IMR-90 (cell line): ENCODE measurements around the gene FCHO1. TPM values are rescaled to one million over a fixed set of nuclear protein-coding genes. Genes with fewer than 3 reads are reported as not detected.

Experiments used
- ATAC-seq: fragments of 200-7000 bp; cut with Tn5 transposase; 2 replicates; pipeline ENCODE4 v1.9.1; 2020; ENCODE audit warnings: low read depth, mild to moderate bottlenecking, moderate library complexity
- BruUV-seq: library from RNA; stranded (reverse); fragments of 400-500 nt; replicated peaks from 2 replicates; lab custom pipeline; 2021; lab: Mats Ljungman, UMichigan
- CTCF ChIA-PET: fragments of 300-600 bp; formaldehyde crosslinking; extraction: SDS; loops from one replicate; lab custom pipeline; 2021; ENCODE audit warnings: antibody characterized with exemption; lab: Yijun Ruan, JAX
- POLR2A ChIA-PET: fragments of 300-600 bp; sonication (Branson Sonifier 250); formaldehyde crosslinking; loops from one replicate; lab custom pipeline; 2022; ENCODE audit warnings: antibody characterized with exemption; ENCODE audit not compliant: unreplicated experiment; lab: Charles Lee
- DNase-seq: peaks from one replicate; pipeline ENCODE4 v3.0.0; 2013
- H2AFZ ChIP-seq: replicated peaks from 2 replicates; pipeline ENCODE3; 2013; ENCODE audit warnings: low read length, mild to moderate bottlenecking; ENCODE audit not compliant: poor library complexity
- H2AK5ac ChIP-seq: 2 replicates; pipeline ENCODE4 v1.6.1; 2013; ENCODE audit warnings: low read depth, low read length, inconsistent platforms
- H2AK9ac ChIP-seq: replicated peaks from 2 replicates; pipeline ENCODE3; 2013; ENCODE audit warnings: mild to moderate bottlenecking, low read depth, low read length, moderate library complexity; ENCODE audit not compliant: poor library complexity
- H2BK120ac ChIP-seq: 2 replicates; pipeline ENCODE4 v1.6.1; 2013; ENCODE audit warnings: low read depth, low read length, inconsistent platforms
- H2BK15ac ChIP-seq: 3 replicates; pipeline ENCODE4 v1.6.1; 2013; ENCODE audit warnings: low read depth, low read length, inconsistent platforms
- H2BK20ac ChIP-seq: 2 replicates; pipeline ENCODE4 v1.6.1; 2013; ENCODE audit warnings: low read depth, mild to moderate bottlenecking, inconsistent platforms, low read length, moderate library complexity
- H2BK5ac ChIP-seq: 2 replicates; pipeline ENCODE4 v1.6.1; 2013; ENCODE audit warnings: mild to moderate bottlenecking, low read depth, low read length, inconsistent platforms; ENCODE audit not compliant: poor library complexity, severe bottlenecking
- H3K14ac ChIP-seq: replicated peaks from 2 replicates; pipeline ENCODE4 v1.6.1; 2013; ENCODE audit warnings: low read depth, low read length, inconsistent platforms
- H3K18ac ChIP-seq: 2 replicates; pipeline ENCODE4 v1.6.1; 2013; ENCODE audit warnings: low read depth, low read length, control low read depth
- H3K23ac ChIP-seq: 2 replicates; pipeline ENCODE4 v1.6.1; 2013; ENCODE audit warnings: low read depth, low read length, inconsistent platforms
- H3K27ac ChIP-seq: 2 replicates; pipeline ENCODE4 v1.5.1; 2013; ENCODE audit warnings: mild to moderate bottlenecking, control low read depth, low read length; ENCODE audit not compliant: insufficient read depth
- H3K27me3 ChIP-seq: 2 replicates; pipeline ENCODE4 v1.6.1; 2013; ENCODE audit warnings: low read length; ENCODE audit not compliant: control insufficient read depth, insufficient read depth
- H3K36me3 ChIP-seq: 2 replicates; pipeline ENCODE4 v1.6.1; 2013; ENCODE audit warnings: low read length, mixed read lengths; ENCODE audit not compliant: control insufficient read depth, insufficient read depth
- H3K4ac ChIP-seq: 2 replicates; pipeline ENCODE4 v1.6.1; 2013; ENCODE audit warnings: low read depth, low read length, inconsistent platforms
- H3K4me1 ChIP-seq: 2 replicates; pipeline ENCODE4 v1.6.1; 2013; ENCODE audit warnings: low read length, mixed read lengths; ENCODE audit not compliant: control insufficient read depth, insufficient read depth
- H3K4me2 ChIP-seq: 2 replicates; pipeline ENCODE4 v1.6.1; 2013; ENCODE audit warnings: low read depth, mild to moderate bottlenecking, control low read depth, low read length, moderate library complexity
- H3K4me3 ChIP-seq: 2 replicates; pipeline ENCODE4 v1.5.1; 2013; ENCODE audit warnings: low read depth, mild to moderate bottlenecking, control low read depth, low read length, moderate library complexity; ENCODE audit not compliant: insufficient read depth
- H3K56ac ChIP-seq: 2 replicates; pipeline ENCODE4 v1.6.1; 2013; ENCODE audit warnings: low read length, inconsistent platforms; ENCODE audit not compliant: insufficient read depth; ENCODE audit errors: extremely low read depth
- H3K79me1 ChIP-seq, 2 experiments: 2 replicates each; pipeline ENCODE4 v1.6.1; 2013; ENCODE audit warnings: low read length in 2 of 2, inconsistent platforms in 1 of 2, low read depth in 1 of 2
- H3K9ac ChIP-seq: 2 replicates; pipeline ENCODE4 v1.6.1; 2013; ENCODE audit warnings: low read depth, low read length, control low read depth
- H3K9me1 ChIP-seq: 2 replicates; pipeline ENCODE4 v1.6.1; 2013; ENCODE audit warnings: low read length, inconsistent platforms; ENCODE audit not compliant: insufficient read depth
- H3K9me3 ChIP-seq: 2 replicates; pipeline ENCODE4 v1.6.1; 2013; ENCODE audit warnings: low read length; ENCODE audit not compliant: control insufficient read depth, insufficient read depth
- H4K20me1 ChIP-seq: 2 replicates; pipeline ENCODE4 v1.6.1; 2013; ENCODE audit warnings: low read length, inconsistent platforms; ENCODE audit not compliant: insufficient read depth
- H4K5ac ChIP-seq: 2 replicates; pipeline ENCODE4 v1.6.1; 2013; ENCODE audit warnings: mild to moderate bottlenecking, low read depth, low read length, control low read depth
- H4K8ac ChIP-seq, 2 experiments: 2 replicates each; pipeline ENCODE4 v1.6.1; 2013; ENCODE audit warnings: low read depth in 2 of 2, low read length in 2 of 2, control low read depth in 1 of 2, inconsistent platforms in 1 of 2
- H4K91ac ChIP-seq: 2 replicates; pipeline ENCODE4 v1.6.1; 2013; ENCODE audit warnings: low read depth, low read length, inconsistent platforms; ENCODE audit not compliant: insufficient read depth
- BHLHE40 ChIP-seq: fragments of 150-350 bp; IDR thresholded peaks from 2 replicates; pipeline ENCODE4 v1.6.1; 2016; ENCODE audit warnings: mild to moderate bottlenecking, low read depth, low read length
- CEBPB ChIP-seq: IDR thresholded peaks from 2 replicates; pipeline ENCODE4 v1.6.1; 2012; ENCODE audit warnings: low read depth, low read length, improper control_type of control experiment
- CHD1 ChIP-seq: IDR thresholded peaks from 2 replicates; pipeline ENCODE4 v1.6.1; 2012; ENCODE audit warnings: low read depth, low read length, improper control_type of control experiment
- ELK1 ChIP-seq: fragments of 150-350 bp; IDR thresholded peaks from 2 replicates; pipeline ENCODE4 v1.6.1; 2016; ENCODE audit warnings: low read depth, mild to moderate bottlenecking, low read length, moderate library complexity, borderline replicate concordance
- FOS ChIP-seq: fragments of 150-350 bp; IDR thresholded peaks from 2 replicates; pipeline ENCODE4 v1.6.1; 2016; ENCODE audit warnings: low read depth, low read length
- MAFK ChIP-seq: IDR thresholded peaks from 2 replicates; pipeline ENCODE4 v1.6.1; 2012; ENCODE audit warnings: low read depth, low read length, improper control_type of control experiment
- MAZ ChIP-seq: IDR thresholded peaks from 2 replicates; pipeline ENCODE4 v1.6.1; 2012; ENCODE audit warnings: low read depth, mild to moderate bottlenecking, low read length, improper control_type of control experiment, moderate library complexity, borderline replicate concordance
- MXI1 ChIP-seq: IDR thresholded peaks from 2 replicates; pipeline ENCODE4 v1.6.1; 2012; ENCODE audit warnings: low read depth, mild to moderate bottlenecking, low read length, moderate library complexity, borderline replicate concordance
- NFE2L2 ChIP-seq: fragments of 150-350 bp; IDR thresholded peaks from 2 replicates; pipeline ENCODE4 v1.6.1; 2016; ENCODE audit warnings: low read depth, mild to moderate bottlenecking, low read length
- POLR2A ChIP-seq: IDR thresholded peaks from 2 replicates; pipeline ENCODE4 v1.6.1; 2012; ENCODE audit warnings: mild to moderate bottlenecking, low read depth, low read length
- RAD21 ChIP-seq: IDR thresholded peaks from 2 replicates; pipeline ENCODE4 v1.6.1; 2012; ENCODE audit warnings: low read length, improper control_type of control experiment
- RCOR1 ChIP-seq: IDR thresholded peaks from 2 replicates; pipeline ENCODE4 v1.6.1; 2012; ENCODE audit warnings: mild to moderate bottlenecking, low read length, improper control_type of control experiment; ENCODE audit not compliant: insufficient replicate concordance
- RFX5 ChIP-seq: IDR thresholded peaks from 2 replicates; pipeline ENCODE4 v1.8.0; 2012; ENCODE audit warnings: low read depth, mild to moderate bottlenecking, low read length, moderate library complexity
- SMC3 ChIP-seq: fragments of 150-350 bp; IDR thresholded peaks from 2 replicates; pipeline ENCODE4 v1.6.1; 2016; ENCODE audit warnings: low read depth, mild to moderate bottlenecking, antibody characterized with exemption, low read length, moderate library complexity
- WGBS, 2 experiments: methylation state at CpG; one replicate each; pipeline versions ENCODE4 v1.1.5 to v1.1.7; 2013; ENCODE audit warnings: missing lambda C conversion rate in 2 of 2; ENCODE audit not compliant: insufficient read length in 1 of 2; ENCODE audit errors: extremely low coverage in 2 of 2; 5-methylcytosine and 5-hydroxymethylcytosine counted together
- dilution Hi-C: fragments of 300-500 bp; cut with HindIII; formaldehyde crosslinking; loops from one replicate; pipeline ENCODE4 v1.14.3; 2018; ENCODE audit warnings: low sequenced_read_pairs; ENCODE audit not compliant: unreplicated experiment
- in situ Hi-C: fragments of 300-500 bp; cut with MboI; formaldehyde crosslinking; loops from 3 replicates; pipeline ENCODE4 v1.14.3; 2019; ENCODE audit warnings: low sequenced_read_pairs, inconsistent platforms, mixed read lengths
- intact Hi-C: fragments of 100-400 bp; cut with micrococcal nuclease; formaldehyde crosslinking; loops from 2 replicates; pipeline ENCODE4 v1.10.0; 2022
- polyA plus RNA-seq, 3 experiments: library from polyadenylated mRNA; depleted of rRNA; stranded (reverse); fragments of >200 nt; gene quantifications; 2 replicates each; pipeline ENCODE4 v1.2.3, GENCODE V29; 2012; ENCODE audit warnings: low replicate concordance in 1 of 3
- total RNA-seq: library from RNA; depleted of rRNA; stranded (reverse); fragments of >200 nt; gene quantifications from 2 replicates; pipeline ENCODE4 v1.2.3, GENCODE V29; 2012
- TF ChIP-seq, protein P1 (sequence below): fragments of 150-350 bp; IDR thresholded peaks from 2 replicates; pipeline ENCODE4 v1.6.1; 2017; ENCODE audit warnings: mild to moderate bottlenecking, antibody characterized with exemption, low read length, low read depth
- TF ChIP-seq, protein P2 (sequence below): conservative IDR thresholded peaks from 2 replicates; pipeline ENCODE4 v1.5.1; 2012; ENCODE audit warnings: mild to moderate bottlenecking, low read depth, low read length, improper control_type of control experiment

The FCHO1 gene
- total and polyA plus RNA-seq, 2 of the 4 experiments (the other 2 are of a cell fraction): 0.18 to 1.0 TPM

GRCh38 chr19:17794412-17794730 is 43.1 kb downstream of the FCHO1 start:
- H3K27ac ChIP-seq: no peak overlapping the region
- H3K56ac ChIP-seq: no peak overlapping the region
- in situ Hi-C loops (no loop called here), intact Hi-C loops (no loop called here), dilution Hi-C loops (no loop called here)
- H4K8ac ChIP-seq: no peak overlapping the region
- no peak overlapping the region for H2AK5ac ChIP-seq
- H3K4me2 ChIP-seq: no peak overlapping the region
- H3K36me3 ChIP-seq: no peaks in the 10 kb centered on the region
- H3K9me1 ChIP-seq: no peaks in the 10 kb centered on the region
- no peak overlapping the region for H3K14ac ChIP-seq
- no peak overlapping the region for H3K9ac ChIP-seq
- no peak overlapping the region for H2AFZ ChIP-seq
- no peaks in the 10 kb centered on the region for H3K79me1 ChIP-seq
- CTCF ChIA-PET: no interaction called here
- H2BK5ac ChIP-seq: no peak overlapping the region
- no peak overlapping the region for H4K5ac ChIP-seq
- BruUV-seq: no TSS peak
- no peak overlapping the region for H4K91ac ChIP-seq
- H3K18ac ChIP-seq: no peak overlapping the region
- H2BK15ac ChIP-seq: no peak overlapping the region
- 48% methylated on average over 3 of the region's 9 CpGs; no CpG with 5 or more reads in 1 of the 2 experiments for WGBS, 2 experiments
- no peak overlapping the region for H2BK120ac ChIP-seq
- H3K4me1 ChIP-seq: no peaks in the 10 kb centered on the region
- peaks cover 3% of the 10 kb centered on the region; the same call in 1 of the 2 replicates for H3K9me3 ChIP-seq
- no peak overlapping the region for H2AK9ac ChIP-seq
- peaks cover 60% of the 10 kb centered on the region for H3K27me3 ChIP-seq
- no peak overlapping the region for H3K23ac ChIP-seq
- no peak overlapping the region for H2BK20ac ChIP-seq
- no peak for DNase-seq
- ATAC-seq: no peak
- POLR2A ChIA-PET: no interaction called here
- H3K4ac ChIP-seq: no peak overlapping the region
- no peak for TF ChIP-seq RAD21
- no peak for TF ChIP-seq BHLHE40
- no peak for TF ChIP-seq CHD1
- no peak for TF ChIP-seq FOS
- no peak for TF ChIP-seq MXI1
- TF ChIP-seq SMC3: no peak
- TF ChIP-seq MAZ: no peak
- no peak for TF ChIP-seq NFE2L2
- TF ChIP-seq, protein P1, sequence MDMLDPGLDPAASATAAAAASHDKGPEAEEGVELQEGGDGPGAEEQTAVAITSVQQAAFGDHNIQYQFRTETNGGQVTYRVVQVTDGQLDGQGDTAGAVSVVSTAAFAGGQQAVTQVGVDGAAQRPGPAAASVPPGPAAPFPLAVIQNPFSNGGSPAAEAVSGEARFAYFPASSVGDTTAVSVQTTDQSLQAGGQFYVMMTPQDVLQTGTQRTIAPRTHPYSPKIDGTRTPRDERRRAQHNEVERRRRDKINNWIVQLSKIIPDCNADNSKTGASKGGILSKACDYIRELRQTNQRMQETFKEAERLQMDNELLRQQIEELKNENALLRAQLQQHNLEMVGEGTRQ: no peak
- no peak for TF ChIP-seq RCOR1
- TF ChIP-seq ELK1: no peak
- no peak for TF ChIP-seq POLR2A
- no peak for TF ChIP-seq RFX5
- TF ChIP-seq, protein P2, sequence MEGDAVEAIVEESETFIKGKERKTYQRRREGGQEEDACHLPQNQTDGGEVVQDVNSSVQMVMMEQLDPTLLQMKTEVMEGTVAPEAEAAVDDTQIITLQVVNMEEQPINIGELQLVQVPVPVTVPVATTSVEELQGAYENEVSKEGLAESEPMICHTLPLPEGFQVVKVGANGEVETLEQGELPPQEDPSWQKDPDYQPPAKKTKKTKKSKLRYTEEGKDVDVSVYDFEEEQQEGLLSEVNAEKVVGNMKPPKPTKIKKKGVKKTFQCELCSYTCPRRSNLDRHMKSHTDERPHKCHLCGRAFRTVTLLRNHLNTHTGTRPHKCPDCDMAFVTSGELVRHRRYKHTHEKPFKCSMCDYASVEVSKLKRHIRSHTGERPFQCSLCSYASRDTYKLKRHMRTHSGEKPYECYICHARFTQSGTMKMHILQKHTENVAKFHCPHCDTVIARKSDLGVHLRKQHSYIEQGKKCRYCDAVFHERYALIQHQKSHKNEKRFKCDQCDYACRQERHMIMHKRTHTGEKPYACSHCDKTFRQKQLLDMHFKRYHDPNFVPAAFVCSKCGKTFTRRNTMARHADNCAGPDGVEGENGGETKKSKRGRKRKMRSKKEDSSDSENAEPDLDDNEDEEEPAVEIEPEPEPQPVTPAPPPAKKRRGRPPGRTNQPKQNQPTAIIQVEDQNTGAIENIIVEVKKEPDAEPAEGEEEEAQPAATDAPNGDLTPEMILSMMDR: no peak
- no peak for TF ChIP-seq MAFK
- no peak for TF ChIP-seq CEBPB
- H4K20me1 ChIP-seq: no peaks in the 10 kb centered on the region
- no peak overlapping the region for H3K4me3 ChIP-seq
